K562 (cell line): ENCODE data around the gene MLX. TPM values are rescaled to one million over a fixed set of nuclear protein-coding genes. Genes with fewer than 3 reads are reported as not detected.

Experiments
- MCM7 ChIP-seq, 2 experiments: fragments of 450-650 bp; IDR thresholded peaks; 2 replicates each; pipeline ENCODE4 v1.6.1; 2016 to 2018
- NFYB ChIP-seq: IDR thresholded peaks from 2 replicates; pipeline ENCODE4 v1.6.1; 2011; ENCODE audit warnings: mild to moderate bottlenecking, moderate library complexity; ENCODE audit not compliant: insufficient read length; ENCODE audit errors: extremely low read depth
- POLR2G ChIP-seq: fragments of 200-400 bp; formaldehyde crosslinking; IDR thresholded peaks from 2 replicates; pipeline ENCODE4 v1.6.1; 2017; ENCODE audit warnings: low read depth, mild to moderate bottlenecking, antibody characterized with exemption, low read length, moderate library complexity
- SMAD2 ChIP-seq: fragments of 150-350 bp; IDR thresholded peaks from 2 replicates; pipeline ENCODE4 v1.6.1; 2014; ENCODE audit warnings: low read depth, mild to moderate bottlenecking, low read length
- SMC3 ChIP-seq: conservative IDR thresholded peaks from 2 replicates; pipeline ENCODE4 v1.6.1; 2011; ENCODE audit warnings: low read depth, low read length, improper control_type of control experiment; ENCODE audit not compliant: insufficient read depth
- YY1 ChIP-seq, 3 experiments: IDR thresholded peaks; 2 replicates each; pipeline ENCODE4 v1.6.1; 2011; ENCODE audit warnings: low read length in 2 of 3, mild to moderate bottlenecking in 2 of 3, moderate library complexity in 2 of 3, borderline replicate concordance in 1 of 3, control low read depth in 1 of 3, low read depth in 1 of 3; ENCODE audit not compliant: insufficient read depth in 3 of 3, insufficient replicate concordance in 2 of 3, control insufficient read depth in 1 of 3, insufficient read length in 1 of 3; ENCODE audit errors: extremely low read depth in 1 of 3
- ZNF311 ChIP-seq: fragments of 250-450 bp; sonication (Bioruptor Pico); IDR thresholded peaks from 2 replicates; pipeline ENCODE4 v1.4.0; 2020; ENCODE audit warnings: mild to moderate bottlenecking, moderate library complexity
- ZNF586 ChIP-seq: fragments of 450-650 bp; formaldehyde crosslinking; conservative IDR thresholded peaks from 2 replicates; pipeline ENCODE4 v1.4.0; 2020; ENCODE audit warnings: mild to moderate bottlenecking, moderate library complexity
- ZNF778 ChIP-seq: fragments of 450-650 bp; formaldehyde crosslinking; IDR thresholded peaks from 2 replicates; pipeline ENCODE4 v1.4.0; 2020; ENCODE audit warnings: mild to moderate bottlenecking, moderate library complexity
- polyA plus RNA-seq, 8 experiments: library from polyadenylated mRNA; depleted of rRNA in 4 of 8; stranded (reverse) in 5 of 8; unstranded in 3 of 8; fragments of >200 nt; fragmentation: Nextera tagmentation in 2 of 8; fragmentation: Illumina TruSeq in 1 of 8; extraction: Ambion mirVana in 2 of 8; extraction: Trizol in 1 of 8; gene quantifications; 2 replicates each; pipeline versions ENCODE4 v1.2.1 to v1.2.3, GENCODE V29; 2011 to 2014; ENCODE audit warnings: inconsistent platforms in 1 of 8, missing spikeins in 1 of 8
- total RNA-seq, 7 experiments: library from RNA; depleted of rRNA in 6 of 7; stranded (reverse); fragments of >200 nt in 6 of 7; fragmentation: Illumina TruSeq in 2 of 7; extraction: Trizol in 2 of 7; gene quantifications; 2 replicates each; pipeline versions ENCODE4 v1.2.1 to v1.2.3, GENCODE V29; 2011 to 2021; ENCODE audit warnings: low replicate concordance in 1 of 7
- TF ChIP-seq, protein P1 (sequence below): fragments of 250-450 bp; sonication (Bioruptor Pico); IDR thresholded peaks from 2 replicates; pipeline ENCODE4 v1.8.0; 2021; ENCODE audit warnings: moderate library complexity, mild to moderate bottlenecking, inconsistent platforms
- TF ChIP-seq, protein P2 (sequence below): fragments of 250-450 bp; sonication (Bioruptor Pico); IDR thresholded peaks from 2 replicates; pipeline ENCODE4 v1.5.0; 2021; ENCODE audit warnings: mild to moderate bottlenecking, moderate library complexity
- TF ChIP-seq, protein P3 (sequence below): fragments of 200-800 bp; sonication (Bioruptor generic); IDR thresholded peaks from 2 replicates; pipeline ENCODE4 v1.6.1; 2017; ENCODE audit warnings: missing genetic modification characterization, missing compliant biosample characterization
- TF ChIP-seq, protein P4 (sequence below): fragments of 250-450 bp; sonication (Bioruptor Pico); IDR thresholded peaks from 2 replicates; pipeline ENCODE4 v1.4.0; 2020; ENCODE audit warnings: mild to moderate bottlenecking
- TF ChIP-seq, protein P5 (sequence below): IDR thresholded peaks from 3 replicates; pipeline ENCODE4 v1.6.1; 2011; ENCODE audit warnings: borderline replicate concordance, mild to moderate bottlenecking, moderate library complexity; ENCODE audit not compliant: insufficient read length; ENCODE audit errors: extremely low read depth
- TF ChIP-seq, protein P6 (sequence below): fragments of 250-450 bp; sonication (Bioruptor Pico); IDR thresholded peaks from 2 replicates; pipeline ENCODE4 v1.8.0; 2022; ENCODE audit warnings: moderate library complexity, mild to moderate bottlenecking, inconsistent platforms

The MLX gene
- total and polyA plus RNA-seq, 9 of the 15 experiments (the other 6 are each of a cell fraction or from before 2014, with no cell fraction given), result 42.9 to 100 (median 58.9) TPM

DNA sequence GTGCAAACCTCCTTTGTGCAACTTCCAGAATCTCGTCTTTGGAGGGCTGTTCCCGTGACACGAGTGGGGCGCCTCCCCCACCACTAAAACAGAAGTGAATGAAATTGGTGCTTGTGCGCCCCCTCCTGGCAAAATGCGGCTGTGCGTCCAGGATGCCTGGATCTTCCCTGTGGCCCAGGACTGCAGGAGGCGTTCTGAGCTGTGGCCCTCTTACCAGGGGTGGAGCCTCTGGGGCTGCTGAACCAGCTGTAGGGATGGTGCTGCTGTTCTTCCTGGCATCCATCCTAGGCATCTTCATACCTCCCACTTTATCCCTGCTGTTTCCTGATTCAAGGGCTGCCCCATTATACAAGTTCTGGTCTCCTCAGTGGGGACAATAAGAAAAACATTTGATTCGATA lies 49.4 kb upstream of the MLX start (continued):
- TF ChIP-seq SMC3 (peak; percentile 79), YY1 (IDR thresholded peaks at IDR 0.05; ENCODE audit: borderline replicate concordance in 1 of 3, control insufficient read depth in 1 of 3, extremely low read depth in 1 of 3, insufficient read depth in 3 of 3, insufficient read length in 1 of 3, insufficient replicate concordance in 2 of 3, low read depth in 1 of 3, low read length in 2 of 3) (peak in 1 of 3 experiments; percentile 46), ZNF778 (CRISPR knock-in tag) (no peak), ZNF586 (CRISPR knock-in tag) (no peak), ZNF311 (no peak), NFYB (no peak), MCM7 (IDR thresholded peaks at IDR 0.05) (no peak), SMAD2 (no peak), POLR2G (peak; percentile 46)
- TF ChIP-seq, protein P1, sequence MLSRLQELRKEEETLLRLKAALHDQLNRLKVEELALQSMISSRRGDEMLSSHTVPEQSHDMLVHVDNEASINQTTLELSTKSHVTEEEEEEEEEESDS (CRISPR knock-in tag), result no peak
- TF ChIP-seq, protein P2, sequence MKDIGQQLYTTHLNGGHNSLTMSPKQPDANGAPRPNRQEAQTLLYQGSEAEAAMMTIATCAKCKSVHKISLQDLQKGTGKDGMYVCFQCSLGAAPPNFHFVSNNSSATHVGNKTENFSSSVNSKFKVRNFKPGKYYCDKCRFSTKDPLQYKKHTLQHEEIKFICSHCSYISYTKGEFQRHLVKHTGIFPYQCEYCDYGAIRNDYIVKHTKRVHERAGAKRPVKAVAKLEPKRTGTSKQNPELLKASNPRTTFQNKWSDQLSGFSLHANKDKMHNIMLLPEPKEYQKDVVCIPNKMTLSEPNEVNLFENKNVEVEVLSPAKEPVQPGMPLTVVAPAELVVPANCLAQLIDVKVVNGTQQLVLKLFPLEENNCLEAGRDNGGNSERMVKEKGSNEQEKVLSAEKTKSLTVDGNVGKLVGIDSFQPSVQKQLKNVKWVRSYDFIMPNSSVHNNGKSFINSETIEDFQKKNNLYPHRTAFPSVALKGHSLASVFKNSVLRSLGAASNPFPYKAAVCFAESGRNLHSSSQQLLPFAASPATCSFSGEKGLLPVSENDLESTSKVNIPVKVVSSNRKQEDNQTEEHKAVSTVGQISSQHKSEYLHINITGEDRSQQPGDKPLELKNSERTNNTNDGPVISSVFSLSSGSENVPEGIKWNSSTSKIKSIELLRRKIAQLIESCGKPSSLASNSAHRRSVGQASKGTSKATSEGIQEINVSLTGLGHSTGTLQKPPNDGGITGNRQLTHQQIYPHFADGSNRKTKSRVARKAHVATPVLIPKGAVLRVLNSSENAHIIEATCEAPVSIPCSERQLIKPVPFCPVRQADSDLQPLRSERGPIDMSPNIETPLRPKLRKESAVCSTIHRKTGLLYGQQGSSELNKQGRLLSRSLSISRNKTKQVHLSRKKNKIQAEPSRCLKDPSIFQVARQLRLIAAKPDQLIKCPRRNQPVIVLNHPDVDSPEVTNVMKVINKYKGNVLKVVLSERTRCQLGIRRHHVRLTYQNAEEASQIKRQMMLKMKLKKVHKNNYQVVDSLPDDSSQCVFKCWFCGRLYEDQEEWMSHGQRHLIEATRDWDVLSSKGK (CRISPR knock-in tag), result no peak
- TF ChIP-seq, protein P3, sequence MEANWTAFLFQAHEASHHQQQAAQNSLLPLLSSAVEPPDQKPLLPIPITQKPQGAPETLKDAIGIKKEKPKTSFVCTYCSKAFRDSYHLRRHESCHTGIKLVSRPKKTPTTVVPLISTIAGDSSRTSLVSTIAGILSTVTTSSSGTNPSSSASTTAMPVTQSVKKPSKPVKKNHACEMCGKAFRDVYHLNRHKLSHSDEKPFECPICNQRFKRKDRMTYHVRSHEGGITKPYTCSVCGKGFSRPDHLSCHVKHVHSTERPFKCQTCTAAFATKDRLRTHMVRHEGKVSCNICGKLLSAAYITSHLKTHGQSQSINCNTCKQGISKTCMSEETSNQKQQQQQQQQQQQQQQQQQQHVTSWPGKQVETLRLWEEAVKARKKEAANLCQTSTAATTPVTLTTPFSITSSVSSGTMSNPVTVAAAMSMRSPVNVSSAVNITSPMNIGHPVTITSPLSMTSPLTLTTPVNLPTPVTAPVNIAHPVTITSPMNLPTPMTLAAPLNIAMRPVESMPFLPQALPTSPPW, result peak; percentile 49; the same call in 1 of the 2 replicates
- TF ChIP-seq, protein P4, sequence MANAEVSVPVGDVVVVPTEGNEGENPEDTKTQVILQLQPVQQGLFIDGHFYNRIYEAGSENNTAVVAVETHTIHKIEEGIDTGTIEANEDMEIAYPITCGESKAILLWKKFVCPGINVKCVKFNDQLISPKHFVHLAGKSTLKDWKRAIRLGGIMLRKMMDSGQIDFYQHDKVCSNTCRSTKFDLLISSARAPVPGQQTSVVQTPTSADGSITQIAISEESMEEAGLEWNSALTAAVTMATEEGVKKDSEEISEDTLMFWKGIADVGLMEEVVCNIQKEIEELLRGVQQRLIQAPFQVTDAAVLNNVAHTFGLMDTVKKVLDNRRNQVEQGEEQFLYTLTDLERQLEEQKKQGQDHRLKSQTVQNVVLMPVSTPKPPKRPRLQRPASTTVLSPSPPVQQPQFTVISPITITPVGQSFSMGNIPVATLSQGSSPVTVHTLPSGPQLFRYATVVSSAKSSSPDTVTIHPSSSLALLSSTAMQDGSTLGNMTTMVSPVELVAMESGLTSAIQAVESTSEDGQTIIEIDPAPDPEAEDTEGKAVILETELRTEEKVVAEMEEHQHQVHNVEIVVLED (CRISPR knock-in tag), result no peak
- TF ChIP-seq, protein P5, sequence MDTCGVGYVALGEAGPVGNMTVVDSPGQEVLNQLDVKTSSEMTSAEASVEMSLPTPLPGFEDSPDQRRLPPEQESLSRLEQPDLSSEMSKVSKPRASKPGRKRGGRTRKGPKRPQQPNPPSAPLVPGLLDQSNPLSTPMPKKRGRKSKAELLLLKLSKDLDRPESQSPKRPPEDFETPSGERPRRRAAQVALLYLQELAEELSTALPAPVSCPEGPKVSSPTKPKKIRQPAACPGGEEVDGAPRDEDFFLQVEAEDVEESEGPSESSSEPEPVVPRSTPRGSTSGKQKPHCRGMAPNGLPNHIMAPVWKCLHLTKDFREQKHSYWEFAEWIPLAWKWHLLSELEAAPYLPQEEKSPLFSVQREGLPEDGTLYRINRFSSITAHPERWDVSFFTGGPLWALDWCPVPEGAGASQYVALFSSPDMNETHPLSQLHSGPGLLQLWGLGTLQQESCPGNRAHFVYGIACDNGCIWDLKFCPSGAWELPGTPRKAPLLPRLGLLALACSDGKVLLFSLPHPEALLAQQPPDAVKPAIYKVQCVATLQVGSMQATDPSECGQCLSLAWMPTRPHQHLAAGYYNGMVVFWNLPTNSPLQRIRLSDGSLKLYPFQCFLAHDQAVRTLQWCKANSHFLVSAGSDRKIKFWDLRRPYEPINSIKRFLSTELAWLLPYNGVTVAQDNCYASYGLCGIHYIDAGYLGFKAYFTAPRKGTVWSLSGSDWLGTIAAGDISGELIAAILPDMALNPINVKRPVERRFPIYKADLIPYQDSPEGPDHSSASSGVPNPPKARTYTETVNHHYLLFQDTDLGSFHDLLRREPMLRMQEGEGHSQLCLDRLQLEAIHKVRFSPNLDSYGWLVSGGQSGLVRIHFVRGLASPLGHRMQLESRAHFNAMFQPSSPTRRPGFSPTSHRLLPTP, result no peak
- TF ChIP-seq, protein P6, sequence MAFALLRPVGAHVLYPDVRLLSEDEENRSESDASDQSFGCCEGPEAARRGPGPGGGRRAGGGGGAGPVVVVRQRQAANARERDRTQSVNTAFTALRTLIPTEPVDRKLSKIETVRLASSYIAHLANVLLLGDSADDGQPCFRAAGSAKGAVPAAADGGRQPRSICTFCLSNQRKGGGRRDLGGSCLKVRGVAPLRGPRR (CRISPR knock-in tag), result no peak
